ENCODE measurements around the gene GALNTL6.

Gene GALNTL6

DNA sequence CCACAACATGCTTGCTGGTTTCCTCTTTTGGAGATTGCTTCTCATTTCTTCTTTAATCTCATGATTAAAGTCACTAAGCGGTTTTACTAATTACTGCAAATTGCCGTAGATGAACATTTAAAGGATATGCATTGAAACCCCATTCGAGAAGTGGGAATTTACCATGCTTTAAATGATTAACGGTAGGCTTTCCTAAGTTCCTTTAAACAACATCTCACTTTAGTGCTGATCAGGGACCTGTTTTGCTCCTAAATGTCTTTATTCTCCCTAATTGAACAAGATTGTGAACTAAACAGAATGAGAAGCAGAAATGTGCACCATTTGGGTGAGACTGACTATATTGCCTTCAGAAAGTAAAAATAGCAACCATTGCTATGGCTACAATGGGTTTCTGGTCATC is 430.3 kb downstream of the GALNTL6 start:
- DNase-seq, result no peak

GRCh38 chr4:172245516-172245915 is 432.3 kb downstream of the GALNTL6 start:
- peak in 1 of 3 experiments; percentile 10 for DNase-seq

- DNase-seq, result peak in 1 of 3 experiments; percentile 26
Observed at GRCh38 chr4:172253409-172253808, 440.2 kb downstream of the GALNTL6 start.

DNA sequence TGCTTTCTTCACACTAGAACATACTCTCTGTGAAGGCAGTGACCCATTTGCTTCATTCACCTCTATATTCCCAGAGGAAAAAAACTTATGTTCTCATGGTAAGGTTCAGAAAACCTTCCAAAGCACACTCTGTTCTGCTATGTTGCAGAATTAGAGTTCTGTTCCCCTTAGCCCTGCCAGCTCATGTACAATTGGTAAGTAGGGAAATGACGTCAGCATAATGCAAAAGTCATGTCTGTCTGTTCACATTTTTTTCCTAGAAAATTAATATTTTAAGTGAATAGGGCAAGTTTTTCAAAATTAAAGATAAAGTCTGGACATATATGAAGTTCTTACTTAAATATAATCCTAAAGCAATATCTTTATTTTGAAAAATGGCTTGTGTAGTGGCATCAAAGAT is 443.6 kb downstream of the GALNTL6 start:
- DNase-seq, result no peak

DNA sequence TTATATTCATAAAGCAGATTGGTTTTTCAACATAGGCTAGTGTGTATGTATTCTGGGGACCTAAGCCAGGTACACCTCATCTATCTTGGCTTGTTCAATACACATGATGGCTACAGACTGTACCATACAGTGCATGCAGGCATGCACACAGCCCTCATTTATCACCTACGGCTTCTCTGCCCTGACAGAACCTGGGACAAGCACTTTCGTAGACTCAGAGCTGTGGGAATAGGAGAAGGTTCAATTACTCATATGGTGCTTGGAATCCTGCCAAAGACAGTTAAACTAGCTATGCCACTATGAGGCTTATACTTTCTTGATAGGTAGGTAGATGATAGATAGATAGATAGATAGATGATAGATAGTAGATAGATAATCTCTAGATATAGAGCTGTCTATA is 457.2 kb downstream of the GALNTL6 start:
- DNase-seq, result peak; percentile 29 to 89 (median 54)

DNA sequence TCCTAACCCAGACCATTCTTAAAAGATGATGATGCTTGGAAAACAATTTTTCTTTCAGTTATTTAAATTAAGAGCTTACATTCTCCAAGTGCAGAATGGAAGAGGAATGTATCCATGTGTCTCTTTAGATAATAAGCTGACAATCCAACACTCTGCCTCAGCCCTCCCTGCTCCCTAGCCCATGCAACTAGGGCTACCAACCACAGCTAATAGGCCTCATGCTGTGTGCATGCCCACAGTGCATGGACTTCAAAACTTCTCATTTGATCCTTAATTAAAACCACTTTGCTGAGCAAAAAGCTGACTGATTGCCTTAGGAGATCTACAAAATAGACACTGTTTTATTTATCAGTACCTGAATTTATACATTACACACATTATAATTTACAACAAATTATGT is 473.9 kb downstream of the GALNTL6 start:
- DNase-seq, result peak in 1 of 3 experiments; percentile 52

GRCh38 chr4:172305698-172306097 is 492.5 kb downstream of the GALNTL6 start:
- no peak for DNase-seq

DNA sequence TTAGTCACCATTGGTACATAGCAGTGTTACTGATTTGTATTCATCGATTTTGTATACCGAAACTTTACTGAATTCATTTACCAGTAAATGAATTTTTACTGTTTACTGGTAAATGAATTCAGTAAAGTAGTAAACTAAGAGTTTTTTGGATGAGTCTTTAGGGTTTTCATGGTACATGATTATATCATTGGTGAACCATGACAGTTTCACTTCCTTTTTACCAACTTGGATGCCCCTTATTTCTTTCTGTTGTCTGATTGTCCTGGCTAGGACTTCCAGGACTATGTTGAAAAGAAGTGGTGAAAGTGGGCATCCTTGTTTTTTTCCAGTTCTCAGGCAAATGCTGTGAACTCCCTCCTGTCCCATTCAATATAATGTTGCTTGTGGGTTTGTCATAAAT is 494.9 kb downstream of the GALNTL6 start:
- no peak for DNase-seq

- no peak for DNase-seq
Observed at GRCh38 chr4:172311682-172312081, 498.5 kb downstream of the GALNTL6 start.

DNA sequence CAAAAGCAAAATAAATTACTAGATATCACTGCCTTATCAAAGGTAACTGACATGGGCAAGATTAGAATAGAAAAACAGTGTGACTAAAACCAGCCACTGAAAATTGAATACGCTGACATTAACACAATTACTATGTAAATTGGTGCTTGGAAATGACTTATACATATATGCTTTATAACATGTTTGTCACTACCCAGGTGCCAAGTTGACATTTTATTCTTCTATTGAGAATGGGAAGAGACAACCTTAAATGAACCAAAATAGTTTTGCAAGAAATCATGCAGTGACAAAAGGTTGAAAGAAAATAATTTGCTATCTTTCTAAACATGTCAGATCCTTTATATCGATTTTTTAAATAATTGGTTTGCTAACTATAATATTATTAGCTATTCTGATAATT is 510.1 kb downstream of the GALNTL6 start:
- peak in 1 of 3 experiments; percentile 49 for DNase-seq

- peak in 2 of 3 experiments; percentile 37 to 71 for DNase-seq
Observed at GRCh38 chr4:172344308-172344938, 531.2 kb downstream of the GALNTL6 start.

- DNase-seq, result peak in 2 of 3 experiments; percentile 18 to 60
Observed at GRCh38 chr4:172348426-172348825, 535.2 kb downstream of the GALNTL6 start.

DNA sequence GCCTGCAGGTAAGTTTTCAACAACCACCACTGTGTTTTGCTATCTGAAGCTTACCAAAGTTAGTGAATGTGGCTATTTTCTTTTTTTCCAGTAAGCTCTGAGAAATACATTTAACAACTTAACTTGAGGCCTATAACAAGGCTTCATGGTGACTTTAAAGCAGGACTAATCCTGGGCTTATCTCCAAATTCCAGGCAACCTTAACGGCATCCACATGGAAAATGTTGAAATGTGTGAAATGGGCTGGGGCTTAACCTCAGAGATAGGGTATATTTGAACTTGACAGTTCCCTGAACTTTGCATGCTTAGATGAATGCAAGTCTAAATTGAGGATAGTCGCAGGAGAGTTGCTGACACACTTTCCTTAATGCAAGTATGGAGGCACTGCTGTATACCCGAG is 539.2 kb downstream of the GALNTL6 start:
- DNase-seq, result no peak

DNA sequence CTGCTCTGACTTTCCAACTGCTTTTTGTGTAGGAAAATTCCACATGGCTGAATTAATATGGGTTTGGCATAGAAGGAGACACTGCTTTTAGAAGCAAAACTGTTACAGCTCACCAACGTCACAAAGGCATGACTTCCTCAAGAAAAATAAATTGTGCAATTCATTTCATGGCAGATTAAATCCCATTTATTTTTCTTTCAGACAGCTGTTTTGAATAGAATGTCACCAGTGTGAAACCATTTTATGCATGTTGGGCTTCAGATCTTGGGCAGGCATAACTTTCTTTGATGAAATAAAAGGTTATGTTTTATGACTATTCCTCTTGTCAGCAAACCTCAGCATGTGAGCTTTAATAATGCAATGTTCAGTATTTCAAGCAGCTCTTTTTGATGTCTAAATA is 542.8 kb downstream of the GALNTL6 start:
- DNase-seq, result no peak

- no peak for DNase-seq
Observed at GRCh38 chr4:172357006-172357540, 543.9 kb downstream of the GALNTL6 start.

DNA sequence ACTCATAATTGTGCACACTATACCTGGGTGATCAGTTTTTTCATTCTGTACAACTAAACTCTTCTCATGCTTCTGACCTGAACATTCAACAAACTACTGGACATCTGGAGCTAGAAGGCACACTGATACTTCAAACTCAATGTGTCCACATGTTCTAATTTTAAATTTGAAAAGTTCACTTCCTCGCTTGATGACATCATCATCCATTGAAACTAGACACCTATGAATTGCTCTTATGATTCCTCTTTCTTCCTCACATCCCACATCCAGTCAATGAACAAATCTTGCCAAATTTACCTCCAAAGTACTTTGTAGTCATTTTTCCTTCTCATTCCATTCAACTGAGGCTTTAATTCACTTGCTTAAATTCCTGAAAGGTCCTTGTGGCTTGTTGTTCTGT is 549.4 kb downstream of the GALNTL6 start:
- no peak for DNase-seq

GRCh38 chr4:172369471-172369959 is 556.3 kb downstream of the GALNTL6 start:
- DNase-seq, result no peak

DNA sequence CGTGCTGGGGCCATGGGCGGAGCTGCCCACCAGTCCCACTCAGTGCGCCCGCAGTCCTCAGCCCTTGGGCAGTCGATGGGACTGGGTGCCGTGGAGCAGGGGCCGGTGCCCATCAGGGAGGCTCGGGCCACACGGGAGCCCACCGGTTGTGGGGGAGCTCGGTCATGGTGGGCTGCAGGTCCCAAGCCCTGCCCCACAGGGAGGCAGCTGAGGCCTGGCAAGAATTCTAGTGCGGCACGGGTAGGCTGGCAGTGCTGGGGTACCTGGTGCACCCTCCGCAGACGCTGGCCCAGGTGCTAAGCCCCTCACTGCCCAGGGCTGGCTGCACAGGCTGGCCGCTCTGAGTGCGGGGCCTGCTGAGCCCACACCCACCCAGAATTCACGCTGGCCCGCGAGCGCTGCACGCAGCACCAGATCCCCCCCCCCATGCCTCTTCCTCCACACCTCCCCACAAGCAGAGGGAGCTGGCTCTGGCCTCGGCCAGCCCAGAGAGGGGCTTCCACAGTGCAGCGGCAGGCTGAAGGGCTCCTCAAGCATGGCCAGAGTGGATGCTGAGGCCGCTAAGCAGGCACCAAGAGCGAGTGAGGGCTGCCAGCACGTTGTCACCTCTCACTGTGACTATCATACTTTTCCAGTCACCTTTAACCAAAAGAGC is 564.4 kb downstream of the GALNTL6 start:
- no peak for DNase-seq

- DNase-seq, result no peak
Observed at GRCh38 chr4:172379834-172380233, 566.6 kb downstream of the GALNTL6 start.

GRCh38 chr4:172390331-172390730 is 577.1 kb downstream of the GALNTL6 start:
- DNase-seq, result no peak

- DNase-seq, result no peak
Observed at GRCh38 chr4:172392741-172393140, 579.5 kb downstream of the GALNTL6 start.

- DNase-seq, result peak in 2 of 3 experiments; percentile 52 to 82
Observed at GRCh38 chr4:172393220-172393619, 580.0 kb downstream of the GALNTL6 start.

GRCh38 chr4:172404676-172405075 is 591.5 kb downstream of the GALNTL6 start:
- DNase-seq, result peak; percentile 48 to 98 (median 81)

DNA sequence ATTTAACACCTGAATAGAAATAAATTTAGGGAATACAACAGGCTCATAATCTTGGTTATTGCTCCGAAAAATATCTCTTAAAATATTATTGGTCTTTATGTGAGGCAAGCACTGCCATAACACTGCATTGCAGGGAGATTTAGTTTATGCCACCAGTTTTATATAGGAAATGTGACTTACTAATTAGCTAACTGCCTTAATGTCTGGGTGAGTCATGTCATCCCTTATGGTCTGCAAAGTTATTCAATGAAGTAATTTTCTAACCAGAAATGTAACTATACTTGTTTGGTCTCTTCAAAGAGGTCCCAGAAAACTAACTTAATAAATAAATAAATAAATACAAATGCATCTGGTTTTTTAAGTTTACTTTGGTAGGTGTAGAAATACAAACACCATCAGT is 597.2 kb downstream of the GALNTL6 start:
- peak in 1 of 3 experiments; percentile 32 for DNase-seq
